ENCODE measurements around the gene TGIF2. TPM values are rescaled to one million over a fixed set of nuclear protein-coding genes. Genes with fewer than 3 reads are reported as not detected.
A peak's percentile ranks its signal among the peaks of the same experiment; 100 is the strongest.

Gene TGIF2
- total RNA-seq, 4 donors from 2014 or later, result 1.4 to 3.9 (median 1.4) TPM

DNA sequence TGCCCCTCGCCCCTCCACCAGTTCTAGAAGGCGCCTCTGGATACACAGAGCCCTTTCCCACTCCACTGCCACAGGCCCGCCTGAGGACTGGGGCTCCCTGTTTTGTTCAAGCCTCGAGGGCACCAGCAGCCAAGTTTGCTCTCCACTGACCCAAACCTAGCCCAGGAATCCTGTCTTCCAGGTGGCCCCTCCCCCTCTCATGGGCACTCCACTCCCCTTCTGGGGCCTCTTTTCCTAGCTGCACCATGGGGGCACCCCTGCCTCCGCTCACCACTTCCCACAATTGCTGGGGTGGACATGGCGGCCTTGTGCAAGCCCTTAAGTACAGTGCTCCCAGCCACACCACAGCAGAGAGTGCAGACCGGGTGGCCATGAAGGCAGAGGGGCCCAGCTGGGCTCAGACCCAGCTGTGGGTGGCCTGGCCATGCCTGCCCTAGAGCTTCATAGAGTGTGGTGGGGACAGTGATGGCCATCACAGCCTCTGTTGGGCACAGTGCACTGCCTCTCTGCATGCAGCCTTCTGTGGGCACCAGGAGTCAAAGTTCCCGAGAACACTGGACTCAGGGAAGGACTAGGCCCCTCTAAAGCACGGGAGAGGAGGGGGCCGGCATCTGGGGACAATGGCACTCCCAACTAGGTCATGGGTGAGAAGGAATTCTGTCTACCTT lies 30.7 kb upstream of the TGIF2 start:
- no peak for ATAC-seq
- TF ChIP-seq POLR2A (IDR thresholded peaks at IDR 0.05) (no peak), CTCF (IDR thresholded peaks at IDR 0.05 in 4 of 5, conservative IDR thresholded peaks at IDR 0.05 in 1 of 5) (no peak)

GRCh38 chr20:36543184-36544133 lies 29.9 kb upstream of the TGIF2 start:
- TF ChIP-seq CTCF (IDR thresholded peaks at IDR 0.05 in 4 of 5, conservative IDR thresholded peaks at IDR 0.05 in 1 of 5) (no peak), POLR2A (IDR thresholded peaks at IDR 0.05) (peak in 1 of 2 donors; percentile 23)
- peaks cover 9 to 14% of the 10 kb centered on the region in 2 donors for H3K4me1 ChIP-seq
- DNase-seq (peak; percentile 60 to 85), ATAC-seq (peak; percentile 60 to 69)
- peak overlapping the region in 3 of 4 donors; percentile 50 to 67 (median 65) for H3K4me3 ChIP-seq
- H3K9me3 ChIP-seq, result no peaks in the 10 kb centered on the region
- in situ Hi-C loops (cut with MboI; ENCODE audit: low sequenced_read_pairs in 4 of 4), result no loop called here
- H3K36me3 ChIP-seq, result peaks cover 0 to 4% of the 10 kb centered on the region in 2 donors
- H3K27me3 ChIP-seq, result peaks cover 0 to 6% (median 4%) of the 10 kb centered on the region in 3 donors
- H3K27ac ChIP-seq, result peak overlapping the region; percentile 71 to 92 (median 88)
- intact Hi-C loops (cut with DNase I; ENCODE audit: low total_unique reads), result loop anchor here (2.0 kb wide), 1 partner anchor 83 kb away; no protein-coding TSS in a partner anchor

More for the DNA sequence above, 30.7 kb upstream of the TGIF2 start:
- peak overlapping the region; percentile 71 to 92 (median 88) for H3K27ac ChIP-seq
- peaks cover 0 to 3% of the 10 kb centered on the region in 2 donors for H3K36me3 ChIP-seq
- no peaks in the 10 kb centered on the region for H3K9me3 ChIP-seq
- intact Hi-C loops (cut with DNase I; ENCODE audit: low total_unique reads) (loop anchor here (2.0 kb wide), 1 partner anchor 82 kb away; no protein-coding TSS in a partner anchor), in situ Hi-C loops (cut with MboI; ENCODE audit: low sequenced_read_pairs in 4 of 4) (no loop called here)
- H3K4me1 ChIP-seq, result peaks cover 9 to 14% of the 10 kb centered on the region in 2 donors
- H3K4me3 ChIP-seq, result peak overlapping the region; percentile 50 to 70 (median 66)
- peaks cover 0 to 6% (median 4%) of the 10 kb centered on the region in 3 donors for H3K27me3 ChIP-seq
- DNase-seq, result no peak

- intact Hi-C loops (cut with DNase I; ENCODE audit: low total_unique reads) (no loop called here), in situ Hi-C loops (cut with MboI; ENCODE audit: low sequenced_read_pairs in 4 of 4) (no loop called here)
- Histone ChIP-seq H3K27me3 (peaks cover 0 to 6% (median 4%) of the 10 kb centered on the region in 3 donors), H3K36me3 (peaks cover 0 to 4% of the 10 kb centered on the region in 2 donors), H3K9me3 (no peaks in the 10 kb centered on the region), H3K27ac (peak overlapping the region; percentile 71 to 92 (median 88)), H3K4me3 (peak overlapping the region in 2 of 4 donors; percentile 22 to 65), H3K4me1 (peaks cover 9 to 14% of the 10 kb centered on the region in 2 donors)
- DNase-seq (no peak), ATAC-seq (no peak)
- TF ChIP-seq POLR2A (IDR thresholded peaks at IDR 0.05) (no peak), CTCF (IDR thresholded peaks at IDR 0.05 in 4 of 5, conservative IDR thresholded peaks at IDR 0.05 in 1 of 5) (no peak)
These were observed 29.0 kb upstream of the TGIF2 start for GRCh38 chr20:36544134-36545018.

DNA sequence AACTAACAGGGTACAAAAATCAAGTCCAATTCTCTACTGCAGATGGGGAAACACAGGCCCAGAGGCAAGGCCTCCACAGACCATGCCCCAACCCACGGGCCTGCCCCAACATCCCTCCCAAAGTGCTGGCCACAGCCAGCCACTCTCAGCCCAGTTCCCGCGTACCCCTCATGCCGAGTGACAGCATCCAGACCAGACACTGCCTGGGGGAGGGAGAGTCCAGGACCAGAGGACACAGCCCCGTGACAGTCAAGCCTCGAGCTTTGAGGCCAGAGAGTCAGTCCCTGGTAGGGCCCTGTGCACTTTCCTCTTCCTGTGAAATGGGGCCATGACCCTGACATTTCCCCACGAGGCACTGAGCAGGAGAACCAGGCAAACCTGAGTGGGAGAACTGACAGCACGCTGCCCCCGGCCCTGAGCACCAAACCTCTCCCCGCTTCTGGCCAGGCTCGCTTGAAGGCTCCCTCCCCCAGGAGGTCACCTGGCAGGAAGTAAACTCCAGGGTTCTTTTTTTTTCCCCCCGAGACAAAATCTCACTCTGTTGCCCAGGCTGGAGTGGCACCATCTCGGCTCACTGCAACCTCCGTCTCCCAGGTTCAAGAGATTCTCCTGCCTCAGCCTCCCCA lies 27.2 kb upstream of the TGIF2 start:
- in situ Hi-C loops (cut with MboI; ENCODE audit: low sequenced_read_pairs in 4 of 4), result no loop called here
- H3K27me3 ChIP-seq, result peaks cover 0 to 6% (median 4%) of the 10 kb centered on the region in 3 donors
- peaks cover 0 to 4% of the 10 kb centered on the region in 2 donors for H3K36me3 ChIP-seq
- no peak overlapping the region for H3K4me3 ChIP-seq
- intact Hi-C loops (cut with DNase I; ENCODE audit: low total_unique reads), result no loop called here
- TF ChIP-seq CTCF (IDR thresholded peaks at IDR 0.05 in 4 of 5, conservative IDR thresholded peaks at IDR 0.05 in 1 of 5), result no peak
- no peak for TF ChIP-seq POLR2A (IDR thresholded peaks at IDR 0.05)
- peak overlapping the region in 2 of 4 donors; percentile 27 to 34 for H3K27ac ChIP-seq
- no peaks in the 10 kb centered on the region for H3K9me3 ChIP-seq
- DNase-seq (no peak), ATAC-seq (no peak)
- H3K4me1 ChIP-seq, result peaks cover 9 to 13% of the 10 kb centered on the region in 2 donors
